Left cardiac atrium (tissue), 4 donors: ENCODE results near the gene LITAF. TPM values are rescaled to one million over a fixed set of nuclear protein-coding genes. Genes with fewer than 3 reads are reported as not detected.
A peak's percentile ranks its signal among the peaks of the same experiment; 100 is the strongest.
"Not testable (repeated sequence)": the region's sequence is repeated elsewhere in the genome, so short reads cannot be mapped to it uniquely, and the experiment has no call there.

Experiments used
- ATAC-seq, 2 donors: fragments of 200-7000 bp; cut with Tn5 transposase; one replicate each; pipeline ENCODE4 v1.9.1; 2020; ENCODE audit warnings: mild to moderate bottlenecking in 2 of 2, moderate library complexity in 2 of 2
- DNase-seq: peaks from one replicate; pipeline ENCODE4 v3.0.0-alpha.2; 2020
- intact Hi-C, 2 donors: fragments of 100-400 bp; cut with DNase I; formaldehyde crosslinking; loops; one replicate each; pipeline versions ENCODE4 v1.14.1 to v1.15.1; 2022 to 2023
- total RNA-seq, 2 donors: library from RNA; stranded (reverse); fragmentation: NEBNext Ultra II Directional; extraction: Animal tissue kit (Norgen Biotek cat#: 25700); gene quantifications; one replicate each; pipeline ENCODE4 v1.2.1, GENCODE V29; 2021
- donor health status: DM: no; HTN: yes; CAD: no.
- donor health status: DM: no; HTN: yes; CAD: no; lungs with severe emphysema.
- donor health status: DM: yes; HTN: yes; CAD: no.
- donor health status: Dilated cardiomyopathy.

LITAF gene
- total RNA-seq, 2 donors from 2014 or later: 76.3 to 86.0 TPM

GRCh38 chr16:11538880-11539279 lies 47.8 kb downstream of the LITAF start:
- intact Hi-C loops: loop anchor here in 1 of 2 donors (10.0 kb wide), 2 partner anchors 106 to 176 kb away; no protein-coding TSS in a partner anchor
- DNase-seq (no peak), ATAC-seq (no peak)

DNA sequence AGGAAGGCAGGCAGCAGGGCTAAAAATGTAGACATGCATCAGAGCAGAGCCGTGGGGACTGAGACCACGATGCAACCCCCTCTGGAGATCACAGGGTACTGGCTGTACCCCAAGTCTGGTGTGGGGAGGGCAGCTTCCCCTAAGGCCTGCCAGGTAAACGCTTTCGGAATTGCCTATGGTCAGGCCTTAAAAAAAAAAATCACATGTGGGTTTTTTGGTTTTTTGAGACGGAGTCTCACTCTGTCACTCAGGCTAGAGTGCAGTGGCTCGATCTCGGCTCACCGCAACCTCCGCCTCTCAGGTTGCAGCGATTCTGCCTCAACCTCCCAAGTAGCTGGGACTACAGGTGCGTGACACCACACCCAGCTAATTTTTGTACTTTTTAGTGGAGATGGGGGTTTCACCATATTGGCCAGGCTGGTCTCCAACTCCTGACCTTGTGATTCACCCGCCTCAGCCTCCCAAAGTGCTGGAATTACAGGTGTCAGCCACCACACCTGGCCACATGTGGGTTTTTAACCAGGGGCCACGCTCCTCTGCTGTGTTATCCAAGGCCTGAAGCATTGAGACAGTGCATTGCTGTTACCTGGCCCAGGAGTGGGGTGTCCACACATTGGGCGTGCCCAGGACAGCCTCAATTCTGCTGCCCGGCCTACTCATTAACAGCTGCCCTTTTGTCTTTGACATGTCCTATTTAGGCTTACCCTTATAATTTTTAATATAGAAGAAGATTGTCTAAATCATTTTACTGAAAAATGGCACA lies 50.4 kb downstream of the LITAF start:
- DNase-seq: no peak
- intact Hi-C loops: loop anchor here in 1 of 2 donors (10.0 kb wide), 2 partner anchors 109 to 179 kb away; no protein-coding TSS in a partner anchor
- ATAC-seq: no peak

GRCh38 chr16:11535494-11535893 lies 51.2 kb downstream of the LITAF start:
- no peak for ATAC-seq
- intact Hi-C loops: loop anchor here in 1 of 2 donors (10.0 kb wide), 2 partner anchors 109 to 179 kb away; no protein-coding TSS in a partner anchor
- no peak for DNase-seq

DNA sequence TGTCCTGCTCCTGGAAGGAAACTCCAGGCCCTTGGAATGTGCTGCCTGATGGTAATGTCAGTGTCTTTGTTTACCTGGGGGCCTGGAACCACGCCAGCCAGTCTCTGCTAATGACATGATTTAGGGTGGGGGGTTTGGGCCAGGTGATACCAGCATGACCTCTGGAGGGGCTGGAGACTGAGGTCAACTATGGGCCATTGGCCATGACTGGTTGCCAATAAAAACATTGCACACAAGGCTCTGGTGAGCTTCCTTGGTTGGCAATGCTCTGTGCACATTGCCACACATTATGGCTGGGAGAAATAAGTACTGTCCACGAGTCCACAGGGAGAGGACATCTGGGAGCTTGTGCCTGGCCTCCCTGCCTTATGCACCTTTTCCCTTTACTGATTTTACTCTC lies 52.5 kb downstream of the LITAF start:
- peak in 1 of 2 donors; percentile 56 for ATAC-seq
- DNase-seq: no peak
- intact Hi-C loops: loop anchor here (5.0 to 10.0 kb wide), 4 partner anchors 108 to 183 kb away; no protein-coding TSS in a partner anchor

DNA sequence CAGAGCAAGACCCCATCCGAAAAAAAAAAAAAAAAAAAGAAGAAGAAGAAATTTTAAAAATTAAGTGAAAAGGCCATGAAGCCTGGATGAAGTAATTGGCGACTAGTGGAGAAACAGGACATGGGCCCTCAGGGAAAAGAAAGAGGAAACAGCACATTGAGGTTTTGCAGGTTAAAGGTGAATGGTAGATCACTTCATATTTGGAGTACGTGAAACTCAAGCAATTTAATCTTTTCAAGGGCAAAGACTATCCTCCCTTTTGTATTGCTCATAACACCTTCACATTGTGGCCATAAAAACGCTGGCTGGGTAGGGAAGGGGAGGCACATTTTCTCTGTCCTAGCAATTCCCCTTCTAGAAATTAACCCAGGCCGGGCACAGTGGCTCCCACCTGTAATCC lies 53.1 kb downstream of the LITAF start:
- DNase-seq (no peak), ATAC-seq (no peak)
- intact Hi-C loops: loop anchor here (5.0 to 10.0 kb wide), 4 partner anchors 109 to 184 kb away; no protein-coding TSS in a partner anchor

DNA sequence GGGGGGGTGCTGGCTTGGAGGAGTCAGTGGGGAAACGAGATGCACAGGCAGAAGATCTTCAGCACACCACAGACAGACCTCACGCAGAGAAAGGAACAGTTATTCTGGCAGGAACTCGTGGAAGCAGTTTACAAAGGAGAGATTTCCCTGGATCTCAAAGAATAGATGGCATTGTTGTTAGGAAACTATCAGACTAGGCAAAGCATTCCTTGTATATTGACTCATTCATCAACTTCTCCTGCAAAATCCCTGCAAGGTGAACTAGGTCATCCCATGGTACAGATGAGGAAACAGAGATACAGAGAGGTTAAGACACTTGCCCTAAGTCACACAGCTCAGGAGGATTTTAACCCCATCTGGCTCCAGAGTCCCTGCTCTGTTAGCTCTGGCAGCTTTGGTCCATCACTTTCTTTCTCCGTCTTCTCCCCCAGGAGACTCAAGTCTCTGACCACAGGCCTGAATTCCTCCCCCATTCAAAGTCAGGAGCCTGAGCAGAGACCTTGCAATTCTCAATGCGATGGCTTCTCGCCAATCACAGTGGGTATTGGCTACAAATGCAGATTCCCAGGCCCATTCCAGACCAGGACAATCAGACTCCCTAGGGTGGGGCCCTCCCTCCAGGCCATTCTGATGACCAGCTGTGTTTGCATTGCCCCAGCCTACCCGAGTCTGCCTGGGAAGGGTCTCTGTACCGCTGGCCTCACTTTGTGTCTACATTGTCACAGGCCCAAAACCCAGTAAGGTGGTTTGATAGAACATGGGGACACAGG lies 56.4 kb downstream of the LITAF start:
- DNase-seq: no peak
- no peak for ATAC-seq
- intact Hi-C loops: loop anchor here (5.0 to 10.0 kb wide), 4 partner anchors 112 to 187 kb away; no protein-coding TSS in a partner anchor

DNA sequence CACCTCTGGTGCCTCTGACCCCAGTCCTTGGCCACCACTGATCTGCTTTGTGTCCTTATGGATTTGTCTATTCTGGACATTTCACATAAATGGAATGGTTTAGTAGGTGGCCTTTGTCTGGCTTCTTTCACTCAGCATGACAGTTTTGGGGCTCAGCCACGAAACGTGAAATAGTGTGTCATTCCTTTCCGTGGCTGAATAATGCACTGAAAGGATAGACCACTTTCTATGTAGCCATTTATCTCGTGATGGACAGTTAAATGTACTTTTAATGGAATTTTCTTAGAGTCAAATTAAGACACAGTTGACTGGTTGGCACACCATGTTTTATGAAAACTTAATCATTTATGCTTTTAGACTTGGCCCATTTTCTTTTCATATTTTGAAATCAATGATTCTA lies 57.4 kb downstream of the LITAF start:
- DNase-seq (no peak), ATAC-seq (no peak)
- intact Hi-C loops: loop anchor here in 1 of 2 donors (10.0 kb wide), 1 partner anchor 114 kb away; no protein-coding TSS in a partner anchor

- intact Hi-C loops: loop anchor here in 1 of 2 donors (10.0 kb wide), 1 partner anchor 113 kb away; no protein-coding TSS in a partner anchor
- no peak for ATAC-seq
- no peak for DNase-seq
Observed at GRCh38 chr16:11528053-11528452, 58.7 kb downstream of the LITAF start.

- no peak for DNase-seq
- intact Hi-C loops: loop anchor here in 1 of 2 donors (10.0 kb wide), 1 partner anchor 112 kb away; no protein-coding TSS in a partner anchor
- ATAC-seq: no peak
Observed at GRCh38 chr16:11526655-11527350, 59.9 kb downstream of the LITAF start.

DNA sequence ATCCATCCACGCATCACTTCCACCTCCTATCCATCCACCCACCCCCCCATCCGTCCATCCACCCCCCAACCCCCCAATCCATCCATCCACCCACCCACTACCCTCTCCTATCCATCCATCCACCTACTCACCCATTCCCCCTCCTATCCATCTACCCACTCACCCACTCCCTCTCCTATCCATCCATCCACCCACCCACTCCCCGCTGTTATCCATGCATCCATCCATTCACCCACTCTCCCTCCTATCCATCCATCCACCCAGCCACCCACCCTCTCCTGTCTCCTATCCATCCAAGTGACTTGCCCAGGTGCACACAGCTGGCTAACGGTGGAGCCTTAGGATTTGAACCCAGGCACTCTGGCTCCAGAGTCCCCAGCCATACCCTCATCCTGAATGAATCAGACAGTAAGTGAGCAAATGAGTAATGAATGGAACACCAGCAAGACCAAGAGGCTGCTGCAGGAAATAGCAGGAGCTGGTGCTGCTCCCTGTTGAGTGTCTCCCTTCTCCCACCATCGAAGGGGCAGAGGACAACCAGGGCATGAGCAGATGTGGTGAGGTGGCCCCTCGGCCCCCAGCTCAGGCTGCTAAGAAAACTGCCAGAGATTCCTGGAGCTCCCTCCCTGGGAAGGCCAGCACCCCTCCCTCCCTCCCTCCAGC lies 62.5 kb downstream of the LITAF start:
- intact Hi-C loops: loop anchor here in 1 of 2 donors (10.0 kb wide), 1 partner anchor 109 kb away; no protein-coding TSS in a partner anchor
- ATAC-seq (no peak), DNase-seq (no peak)

DNA sequence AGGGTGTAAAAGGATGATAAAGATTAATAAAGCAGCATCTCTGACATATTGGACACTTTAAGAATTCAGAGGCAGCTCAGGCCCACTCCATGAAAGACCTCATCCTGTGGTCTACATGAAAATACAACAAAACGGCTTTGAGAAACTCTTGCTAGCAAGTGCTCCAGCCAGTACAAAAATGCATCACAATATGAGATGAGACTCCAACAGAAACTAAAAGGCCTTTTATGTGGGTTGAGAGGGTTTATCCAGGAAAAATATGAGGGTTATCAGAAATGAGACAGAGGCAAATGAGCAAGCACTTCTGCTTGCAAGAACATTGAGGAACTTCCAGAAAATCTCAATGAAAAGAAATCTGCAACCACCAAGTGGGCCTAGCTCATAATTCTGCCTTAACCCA lies 65.7 kb downstream of the LITAF start:
- DNase-seq (no peak), ATAC-seq (no peak)
- intact Hi-C loops: loop anchor here in 1 of 2 donors (10.0 kb wide), 1 partner anchor 106 kb away; no protein-coding TSS in a partner anchor

DNA sequence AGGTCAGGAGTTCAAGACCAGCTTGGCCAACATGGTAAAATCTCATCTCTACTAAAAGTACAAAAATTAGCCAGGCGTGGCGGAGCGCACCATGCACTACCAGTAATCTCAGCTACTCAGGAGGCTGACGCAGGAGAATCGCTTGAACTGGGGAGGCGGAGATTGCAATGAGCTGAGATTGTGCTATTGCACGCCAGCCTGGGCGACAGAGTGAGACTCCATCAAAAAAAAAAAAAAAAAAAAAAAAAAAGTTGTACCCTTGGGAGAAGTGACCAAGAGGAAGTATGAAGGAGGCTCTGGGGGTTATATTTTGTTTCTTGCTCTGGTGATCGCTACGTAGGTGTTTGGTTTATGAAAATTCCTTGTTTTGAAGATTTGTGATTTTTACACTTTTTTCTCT lies 66.3 kb downstream of the LITAF start:
- no peak for DNase-seq
- intact Hi-C loops: loop anchor here in 1 of 2 donors (10.0 kb wide), 1 partner anchor 106 kb away; no protein-coding TSS in a partner anchor

GRCh38 chr16:11517961-11518360 lies 68.8 kb downstream of the LITAF start:
- ATAC-seq (no peak), DNase-seq (no peak)
- intact Hi-C loops: no loop called here

More for the DNA sequence above, 66.3 kb downstream of the LITAF start:
- ATAC-seq: no peak

DNA sequence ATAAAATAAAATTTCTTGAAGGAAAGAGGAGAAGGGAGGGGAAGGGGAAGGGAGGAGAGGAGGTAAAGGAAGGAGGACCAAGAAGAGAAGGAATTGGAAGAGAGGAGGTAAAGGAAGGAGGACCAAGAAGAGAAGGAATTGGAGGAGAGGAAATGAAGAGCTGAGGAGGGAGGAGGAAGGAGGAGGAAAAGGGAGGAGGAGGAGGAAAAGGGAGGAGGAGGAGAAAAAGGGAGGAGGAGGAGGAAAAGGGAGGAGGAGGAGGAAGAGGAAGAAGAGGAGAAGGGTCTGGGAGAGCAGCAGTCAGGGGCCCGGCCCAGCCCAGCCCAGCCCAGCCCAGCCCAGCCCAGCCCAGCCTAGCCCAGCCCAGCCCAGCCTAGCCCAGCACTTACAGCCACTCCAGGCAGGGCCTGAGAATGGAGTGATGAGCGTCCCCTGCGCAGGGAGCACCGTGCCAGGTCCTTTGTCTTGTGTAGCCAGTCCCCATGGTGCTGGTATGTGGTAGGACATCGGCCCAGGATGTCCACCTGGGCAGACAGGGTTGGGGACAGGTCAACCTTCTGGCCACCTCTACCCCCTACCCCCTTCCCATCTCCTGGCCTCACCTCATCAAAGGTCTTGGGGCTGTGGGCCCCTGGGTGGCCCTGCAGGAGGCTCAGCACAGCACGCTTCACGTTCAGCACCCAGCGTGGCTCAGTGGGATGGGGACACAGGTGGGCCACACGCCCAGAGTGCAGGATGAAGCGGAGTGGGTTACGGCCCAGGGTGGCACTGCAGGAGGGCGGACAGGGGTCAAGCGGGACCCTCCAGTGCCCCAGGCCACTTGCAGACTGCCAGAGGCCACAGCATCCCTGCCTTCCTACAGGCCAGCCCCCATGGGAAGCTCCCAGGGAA lies 70.9 kb downstream of the LITAF start:
- intact Hi-C loops: no loop called here
- DNase-seq (no peak), ATAC-seq (no peak)

DNA sequence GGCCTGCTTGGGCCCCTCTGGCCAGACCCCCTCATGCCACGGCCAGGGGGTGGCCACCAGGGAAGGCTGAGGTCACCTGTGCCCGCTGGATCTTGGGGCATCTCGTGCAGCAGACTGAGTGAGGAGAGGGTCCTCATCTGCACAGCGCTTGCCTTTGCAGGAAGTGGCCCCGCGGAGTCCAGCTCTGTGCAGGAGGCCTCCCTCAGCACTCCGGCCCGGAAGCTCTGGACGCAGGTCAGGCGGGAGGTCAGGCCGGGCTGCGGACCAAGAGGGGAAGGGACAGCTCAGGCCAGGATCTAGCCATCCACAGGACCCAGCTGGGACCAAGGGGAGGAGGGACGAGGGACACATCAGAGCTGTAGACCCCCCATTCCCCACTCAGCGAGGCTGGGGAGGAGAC lies 72.4 kb downstream of the LITAF start:
- ATAC-seq: no peak
- no peak for DNase-seq
- intact Hi-C loops: no loop called here

GRCh38 chr16:11513366-11513765 lies 73.4 kb downstream of the LITAF start:
- ATAC-seq, DNase-seq, intact Hi-C loops: not testable (repeated sequence)

GRCh38 chr16:11511801-11512200 lies 74.9 kb downstream of the LITAF start:
- intact Hi-C loops: no loop called here
- no peak for DNase-seq
- no peak for ATAC-seq
